Activated CD4-positive, CD25-positive, alpha-beta regulatory T cell treated with anti-CD3 and anti-CD28 coated beads, Interleukin-2, amount 50 U/mL, for 24 hours (primary cell): Measurements from ENCODE around the gene PNLDC1.

ENCODE experiments used
- ATAC-seq, 2 donors: fragments of 150-1000 bp; cut with Tn5 transposase; one replicate each; pipeline ENCODE4 v1.10.0; 2021; ENCODE audit warnings: mild to moderate bottlenecking in 1 of 2, moderate library complexity in 1 of 2

PNLDC1 gene, protein sequence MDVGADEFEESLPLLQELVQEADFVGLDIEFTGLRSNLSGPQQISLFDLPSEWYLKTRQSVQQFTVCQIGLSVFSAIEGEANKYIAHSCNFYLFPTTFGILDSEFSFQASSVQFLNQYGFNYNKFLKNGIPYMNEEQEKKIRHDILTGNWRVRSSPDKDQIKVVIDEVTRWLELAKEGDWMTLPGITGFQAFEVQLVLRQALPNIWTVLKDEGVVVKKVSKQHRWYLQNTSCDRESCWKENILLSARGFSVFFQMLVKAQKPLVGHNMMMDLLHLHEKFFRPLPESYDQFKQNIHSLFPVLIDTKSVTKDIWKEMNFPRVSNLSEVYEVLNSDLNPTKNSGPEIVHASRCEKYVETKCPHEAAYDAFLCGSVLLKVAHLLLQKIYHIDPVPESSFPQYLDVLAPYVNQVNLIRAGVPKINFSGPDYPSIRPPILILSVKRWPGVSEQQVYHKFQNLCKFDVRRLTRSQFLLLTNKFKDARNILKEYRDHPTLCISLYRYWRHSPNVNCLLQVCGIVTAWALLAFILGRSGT

DNA sequence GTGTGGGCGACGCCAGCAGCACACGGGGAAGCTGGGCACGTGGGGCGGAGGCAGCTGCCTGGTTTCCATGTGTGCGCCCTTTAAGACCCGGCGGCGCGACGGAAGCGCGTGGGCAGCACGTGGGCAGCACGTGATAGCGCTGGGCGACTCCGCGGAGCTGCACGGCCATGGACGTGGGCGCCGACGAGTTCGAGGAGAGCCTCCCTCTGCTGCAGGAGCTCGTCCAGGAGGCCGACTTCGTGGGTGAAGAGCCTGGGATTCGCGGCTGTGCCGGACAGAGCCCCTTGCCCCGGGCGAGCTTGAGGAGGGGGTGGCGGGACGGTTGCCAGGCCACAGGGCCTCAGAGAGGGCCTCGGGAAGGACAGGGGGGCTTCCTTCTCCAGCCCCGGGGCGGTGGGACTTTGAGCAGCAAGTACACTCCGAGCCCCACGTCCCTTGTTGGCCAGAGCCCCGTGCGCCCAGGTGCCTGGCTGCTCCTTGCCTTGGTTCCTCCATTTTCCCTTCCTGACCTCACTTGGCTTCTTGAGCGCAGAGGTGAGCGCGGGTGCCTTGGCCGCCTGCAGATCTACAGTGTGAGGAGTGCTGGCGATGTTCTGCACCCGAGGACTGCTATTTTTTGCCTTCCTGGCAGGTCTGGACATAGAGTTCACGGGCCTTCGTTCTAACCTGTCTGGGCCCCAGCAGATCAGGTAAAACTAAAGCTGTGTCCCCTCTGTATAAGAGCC lies at the start of gene PNLDC1:
TSS of gene PNLDC1 (plus strand) at position 136 of the 725 bp plus-strand sequence. CDS start at position 168, 32 bp downstream.
- ATAC-seq: no peak

DNA sequence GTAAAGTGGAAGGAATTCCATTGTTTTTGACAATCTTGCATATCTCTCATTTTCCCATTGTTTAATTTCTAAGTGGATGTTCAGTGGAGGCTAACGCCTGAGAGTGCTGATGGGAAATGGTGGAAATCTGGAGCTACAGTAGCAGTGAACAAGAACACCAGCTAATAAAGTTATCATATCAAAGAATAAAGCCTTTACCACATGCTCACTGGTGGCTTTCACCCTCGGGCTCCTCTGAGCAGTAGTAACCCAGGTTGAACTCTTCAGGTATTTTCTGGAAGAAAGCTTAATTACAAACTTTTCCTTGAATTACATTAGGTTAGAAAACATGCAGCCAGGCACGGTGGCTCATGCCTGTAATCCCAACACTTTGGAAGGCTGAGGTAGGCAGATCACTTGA lies 48.6 kb upstream of the PNLDC1 start:
- ATAC-seq: no peak

DNA sequence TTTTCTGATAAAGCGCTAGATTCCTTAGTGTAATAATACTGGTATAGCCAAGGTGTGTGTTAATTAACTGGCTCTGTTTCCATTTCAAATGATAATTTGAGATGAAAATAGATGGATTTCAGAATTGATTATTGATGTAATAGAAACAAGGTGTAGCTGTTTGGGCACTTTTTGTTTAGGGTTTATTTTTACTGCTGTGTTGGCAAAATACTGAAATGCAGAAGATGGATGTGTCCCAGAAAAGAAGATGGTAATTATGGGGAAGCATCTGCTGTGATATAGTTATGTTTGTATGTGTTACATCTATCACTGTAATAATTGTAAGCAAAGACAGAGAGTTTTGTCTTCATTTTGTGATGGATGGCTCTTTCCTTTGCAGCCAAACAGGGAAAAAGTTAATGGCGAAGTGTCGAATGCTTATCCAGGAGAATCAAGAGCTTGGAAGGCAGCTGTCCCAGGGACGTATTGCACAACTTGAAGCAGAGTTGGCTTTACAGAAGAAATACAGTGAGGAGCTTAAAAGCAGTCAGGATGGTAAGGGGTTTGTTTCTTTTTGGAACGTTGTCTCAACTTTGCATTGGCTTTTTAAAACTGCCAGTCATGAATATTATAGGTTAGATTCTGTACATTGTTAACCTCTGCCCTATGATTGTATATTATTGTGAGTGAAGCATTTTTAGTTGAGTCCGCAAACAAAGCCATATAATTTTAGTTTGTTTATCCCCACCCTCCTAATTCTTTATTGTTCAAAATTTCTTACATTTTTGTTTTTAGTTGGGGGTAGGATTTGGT lies 46.8 kb upstream of the PNLDC1 start:
- no peak for ATAC-seq

DNA sequence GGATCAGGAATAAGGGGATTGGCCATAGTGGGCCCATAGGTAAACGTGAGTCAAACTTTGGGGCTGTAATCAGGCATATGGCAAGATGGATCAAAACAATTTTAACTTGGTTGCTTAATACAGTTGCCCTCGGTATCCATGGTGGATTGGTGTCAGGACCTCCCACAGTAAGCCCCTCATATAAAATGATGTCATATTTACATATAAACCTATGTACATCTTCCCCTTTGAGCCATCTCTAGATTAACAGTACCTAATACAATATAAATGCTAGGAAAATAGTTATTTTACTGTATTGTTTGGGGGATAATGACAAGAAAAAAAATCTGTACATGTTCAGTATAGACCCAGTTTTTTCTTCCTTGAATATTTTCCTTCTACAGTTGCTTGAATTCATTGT lies 45.7 kb upstream of the PNLDC1 start:
- no peak for ATAC-seq

DNA sequence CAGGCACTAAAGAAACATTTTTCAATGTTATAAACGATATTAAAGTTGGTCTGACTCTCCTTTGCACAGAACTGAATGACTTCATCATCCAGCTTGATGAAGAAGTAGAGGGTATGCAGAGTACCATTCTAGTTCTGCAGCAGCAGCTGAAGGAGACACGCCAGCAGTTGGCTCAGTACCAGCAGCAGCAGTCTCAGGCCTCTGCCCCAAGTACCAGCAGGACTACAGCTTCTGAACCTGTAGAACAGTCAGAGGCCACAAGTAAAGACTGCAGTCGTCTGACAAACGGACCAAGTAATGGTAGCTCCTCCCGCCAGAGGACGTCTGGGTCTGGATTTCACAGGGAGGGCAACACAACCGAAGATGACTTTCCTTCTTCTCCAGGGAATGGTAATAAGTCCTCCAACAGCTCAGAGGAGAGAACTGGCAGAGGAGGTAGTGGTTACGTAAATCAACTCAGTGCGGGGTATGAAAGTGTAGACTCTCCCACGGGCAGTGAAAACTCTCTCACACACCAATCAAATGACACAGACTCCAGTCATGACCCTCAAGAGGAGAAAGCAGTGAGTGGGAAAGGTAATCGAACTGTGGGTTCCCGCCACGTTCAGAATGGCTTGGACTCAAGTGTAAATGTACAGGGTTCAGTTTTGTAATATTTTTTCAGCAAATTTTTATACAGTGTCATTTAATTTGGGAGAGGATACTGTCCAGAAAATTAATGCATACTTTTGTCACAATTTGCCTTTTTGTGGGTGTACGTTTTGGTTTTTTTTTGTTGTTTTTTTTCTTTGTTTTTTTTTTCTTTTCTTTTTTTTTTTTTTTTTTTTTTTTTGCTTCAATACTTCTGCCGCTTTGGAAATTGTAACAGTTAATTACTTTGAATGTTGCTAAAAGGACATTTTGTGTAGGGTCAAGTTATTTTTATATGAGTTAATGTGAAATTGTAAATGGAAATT lies 44.8 kb upstream of the PNLDC1 start:
- ATAC-seq: no peak

DNA sequence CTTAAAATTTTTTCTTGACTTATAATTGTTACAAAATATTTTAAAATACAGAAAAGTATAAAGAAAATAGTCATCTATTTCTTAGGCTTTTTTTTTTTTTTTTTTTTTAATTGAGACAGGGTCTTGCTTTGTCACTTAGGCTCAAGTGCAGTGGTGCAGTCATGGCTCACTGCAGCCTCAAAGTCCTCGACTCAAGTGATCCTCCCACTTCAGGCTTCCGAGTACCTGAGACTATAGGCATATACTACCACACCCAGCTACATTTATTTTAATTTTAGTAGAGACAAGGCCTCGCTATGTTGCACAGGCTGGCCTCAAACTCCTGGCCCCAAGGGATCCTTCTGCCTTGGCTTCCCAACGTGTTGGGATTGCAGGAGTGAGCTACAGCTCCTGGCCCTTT lies 43.6 kb upstream of the PNLDC1 start:
- no peak for ATAC-seq

DNA sequence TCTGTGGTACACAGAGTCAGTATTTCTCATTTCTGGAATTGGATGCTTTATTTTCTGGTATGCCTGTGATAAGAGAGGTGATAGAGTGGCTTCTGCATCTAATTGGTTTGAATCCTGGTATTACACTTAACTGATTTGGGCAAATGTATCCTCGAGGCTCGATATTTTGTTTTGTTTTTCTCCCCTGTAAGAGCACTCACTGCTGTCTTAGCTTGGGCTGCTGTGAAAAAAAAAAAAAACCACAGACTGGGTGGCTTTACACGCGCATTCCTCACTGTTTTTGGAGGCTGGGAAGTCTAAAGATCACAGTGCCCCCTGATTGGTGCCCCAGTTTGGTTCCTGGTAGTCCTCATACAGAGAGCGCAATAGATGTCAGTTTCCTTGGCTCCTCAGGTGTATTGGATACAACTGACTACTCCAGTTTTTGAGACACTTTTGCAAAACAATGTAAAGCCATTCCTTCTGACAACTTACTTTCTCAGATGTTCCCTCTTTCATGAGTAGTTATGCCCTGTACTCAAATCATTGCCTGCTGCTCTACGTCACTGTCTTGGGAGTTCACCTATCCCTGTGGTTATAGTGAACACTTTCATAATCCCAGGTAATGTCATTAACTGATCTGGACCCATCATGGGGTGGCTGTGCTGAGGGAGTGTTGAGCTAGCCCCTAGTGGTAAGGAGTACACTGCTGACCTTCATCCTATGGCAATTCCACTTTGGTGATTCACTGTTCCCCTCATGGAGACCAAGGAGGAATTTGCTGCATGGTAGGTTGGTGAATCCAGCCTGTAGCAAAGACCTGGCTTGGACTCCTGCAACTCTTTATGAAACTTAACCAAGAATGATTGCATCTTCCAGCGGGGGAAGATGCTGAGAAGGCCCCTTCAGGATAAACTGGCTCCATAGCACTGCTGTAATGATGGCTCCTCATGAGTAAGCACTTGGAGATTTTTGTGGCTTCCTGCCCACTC lies 41.8 kb upstream of the PNLDC1 start:
- ATAC-seq: no peak

DNA sequence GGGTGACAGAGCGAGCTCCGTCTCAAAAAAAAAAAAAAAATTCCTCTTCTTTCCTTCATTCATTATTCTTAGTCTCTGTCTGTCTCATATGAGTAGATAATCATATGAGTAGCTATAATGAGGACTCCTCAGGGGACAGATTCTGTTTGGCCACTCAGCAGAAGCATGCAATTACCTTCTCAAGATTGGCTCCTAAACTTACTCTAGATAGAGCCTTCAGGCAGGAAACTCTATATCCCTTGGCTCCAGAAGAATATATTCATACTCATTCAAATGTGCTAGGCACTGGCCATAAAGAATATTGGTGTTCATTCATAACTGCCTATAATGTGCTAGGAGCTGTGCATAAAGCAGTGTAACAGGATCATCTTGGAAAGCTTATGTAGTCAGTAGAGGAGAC lies 40.4 kb upstream of the PNLDC1 start:
- ATAC-seq: no peak

DNA sequence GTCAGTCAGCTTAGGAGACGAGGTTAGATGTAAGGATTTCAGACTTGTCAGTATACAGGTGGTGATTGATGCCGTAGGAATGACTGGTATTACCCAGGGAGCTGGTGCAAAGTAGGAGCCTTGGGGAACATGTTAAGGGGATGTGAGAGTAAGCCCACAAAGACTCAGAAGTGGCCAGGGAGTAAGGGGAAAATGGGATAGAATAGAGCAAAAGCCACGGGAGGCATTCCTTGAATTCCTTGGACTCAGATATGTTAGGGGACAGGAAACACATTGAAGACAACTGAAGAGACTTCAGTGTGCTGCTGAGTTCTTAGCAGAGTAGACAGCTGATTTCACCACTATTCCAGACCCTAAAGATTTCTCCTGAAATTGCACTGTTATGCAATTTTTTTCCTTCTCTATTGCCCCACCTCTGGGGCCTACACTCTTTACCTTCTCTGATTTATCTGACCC lies 39.4 kb upstream of the PNLDC1 start:
- ATAC-seq: no peak

DNA sequence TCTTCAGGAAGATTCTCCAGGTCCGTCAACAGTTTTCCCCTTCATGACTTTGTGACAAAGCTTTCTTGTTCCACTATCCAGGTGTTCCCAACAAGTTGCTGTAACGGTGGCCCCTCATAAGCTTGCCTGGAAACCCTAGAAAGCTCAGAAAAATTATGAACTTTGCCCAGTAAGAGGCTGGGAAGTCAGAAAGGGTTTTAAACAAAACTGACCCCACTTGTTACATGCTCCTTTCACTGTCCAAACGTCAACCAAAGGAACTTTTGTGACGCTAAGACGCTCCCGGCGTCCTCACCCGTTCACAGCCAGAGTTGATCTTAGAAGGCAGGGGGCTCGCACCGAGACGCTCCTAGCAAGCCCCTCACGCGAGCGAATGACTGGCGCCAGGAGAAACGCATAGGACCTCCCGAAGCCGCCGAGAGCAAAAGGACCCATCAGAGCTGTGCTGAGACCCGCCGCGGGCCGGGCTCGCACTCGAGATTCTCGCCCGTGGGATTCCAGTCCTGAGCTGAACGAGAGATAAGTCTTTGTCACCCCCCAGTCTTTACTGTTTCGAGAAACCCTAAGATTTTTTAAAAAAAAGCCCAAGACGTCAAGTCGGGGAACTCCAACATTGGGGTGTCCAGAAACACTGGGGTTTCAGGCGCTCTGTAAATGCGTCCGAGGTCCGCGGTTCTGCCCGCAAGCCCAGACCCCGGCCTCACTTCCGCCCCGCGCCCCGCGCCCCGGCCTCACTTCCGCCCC lies 38.8 kb upstream of the PNLDC1 start:
- ATAC-seq: peak in 1 of 2 donors; percentile 0

DNA sequence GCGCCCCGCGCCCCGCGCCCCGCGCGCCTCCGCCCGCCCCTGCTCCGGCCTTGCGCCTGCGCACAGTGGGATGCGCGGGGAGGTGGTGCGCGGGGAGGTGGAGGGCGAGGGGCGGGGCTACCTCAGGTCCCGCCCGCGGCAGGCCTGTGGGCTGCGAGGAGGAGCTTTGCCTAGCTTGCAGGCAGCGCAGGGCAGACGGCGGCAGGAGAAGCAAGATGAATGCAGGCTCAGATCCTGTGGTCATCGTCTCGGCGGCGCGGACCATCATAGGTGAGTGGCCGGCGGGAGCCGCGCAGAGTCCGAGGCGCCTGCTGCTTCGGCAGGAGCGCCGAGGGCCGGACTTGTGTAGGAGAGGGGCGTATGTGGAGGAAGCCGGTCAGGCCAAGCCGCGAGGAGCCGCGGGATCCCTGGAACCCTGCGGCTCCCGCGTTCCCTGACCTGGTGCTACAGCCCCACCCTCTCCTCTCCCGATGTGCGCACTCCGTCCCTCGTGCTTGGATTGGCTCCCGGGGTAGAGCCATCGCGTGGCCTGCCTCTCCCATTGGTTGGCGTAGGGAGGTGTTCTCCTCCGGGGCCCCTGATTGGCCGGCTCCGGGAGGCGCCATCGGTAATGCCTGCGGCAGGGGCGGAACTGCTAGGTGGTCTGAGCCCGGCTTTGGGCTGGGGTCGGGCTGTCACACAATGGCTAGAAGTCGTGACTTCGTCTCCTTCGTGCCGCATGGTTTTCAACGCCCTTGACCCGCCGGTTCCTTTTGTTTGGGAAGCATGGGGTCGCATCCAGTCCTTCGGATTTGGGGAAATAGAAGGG lies 38.0 kb upstream of the PNLDC1 start, which contains the start of gene ACAT2:
TSS of gene ACAT2 (plus strand) at position 173 of the 808 bp plus-strand sequence. CDS start at position 216, 43 bp downstream.
- peak; percentile 98 to 99 for ATAC-seq

DNA sequence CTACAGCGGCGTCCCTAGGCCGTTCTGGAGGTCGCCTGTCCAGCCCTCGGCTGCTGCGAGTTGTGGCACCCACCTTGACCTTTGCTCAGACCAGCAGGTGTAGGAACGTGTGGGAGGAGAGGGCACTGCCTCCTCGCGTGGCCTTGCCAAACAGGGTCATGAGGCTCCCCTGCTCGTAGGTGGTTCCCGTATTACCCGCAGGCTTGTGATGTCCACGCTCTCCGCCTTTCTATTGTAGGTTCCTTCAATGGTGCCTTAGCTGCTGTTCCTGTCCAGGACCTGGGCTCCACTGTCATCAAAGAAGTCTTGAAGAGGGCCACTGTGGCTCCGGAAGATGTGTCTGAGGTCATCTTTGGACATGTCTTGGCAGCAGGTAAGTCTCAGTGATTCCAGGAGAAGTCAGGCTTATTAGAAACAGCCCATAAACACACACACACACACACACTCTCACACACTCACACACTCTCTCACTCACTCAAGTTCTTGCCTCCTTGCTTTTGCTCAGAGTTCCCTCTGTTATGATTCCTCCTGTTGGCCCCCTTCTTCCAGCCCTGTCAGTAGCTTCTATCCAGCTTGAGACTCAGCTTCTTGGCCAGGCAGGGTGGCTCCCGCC lies 37.3 kb upstream of the PNLDC1 start:
- no peak for ATAC-seq

DNA sequence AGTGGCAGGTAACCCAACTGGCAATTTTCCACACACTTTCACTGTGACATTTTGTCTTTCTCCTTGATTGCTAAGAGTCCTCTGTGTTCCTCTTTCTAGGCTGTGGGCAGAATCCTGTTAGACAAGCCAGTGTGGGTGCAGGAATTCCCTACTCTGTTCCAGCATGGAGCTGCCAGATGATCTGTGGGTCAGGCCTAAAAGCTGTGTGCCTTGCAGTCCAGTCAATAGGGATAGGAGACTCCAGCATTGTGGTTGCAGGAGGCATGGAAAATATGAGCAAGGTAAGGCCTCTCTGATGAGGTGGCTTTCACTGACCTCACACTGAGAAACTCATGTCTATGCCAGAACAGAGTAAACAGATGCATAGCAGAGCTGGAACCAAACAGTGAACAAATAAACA lies 33.2 kb upstream of the PNLDC1 start:
- no peak for ATAC-seq

DNA sequence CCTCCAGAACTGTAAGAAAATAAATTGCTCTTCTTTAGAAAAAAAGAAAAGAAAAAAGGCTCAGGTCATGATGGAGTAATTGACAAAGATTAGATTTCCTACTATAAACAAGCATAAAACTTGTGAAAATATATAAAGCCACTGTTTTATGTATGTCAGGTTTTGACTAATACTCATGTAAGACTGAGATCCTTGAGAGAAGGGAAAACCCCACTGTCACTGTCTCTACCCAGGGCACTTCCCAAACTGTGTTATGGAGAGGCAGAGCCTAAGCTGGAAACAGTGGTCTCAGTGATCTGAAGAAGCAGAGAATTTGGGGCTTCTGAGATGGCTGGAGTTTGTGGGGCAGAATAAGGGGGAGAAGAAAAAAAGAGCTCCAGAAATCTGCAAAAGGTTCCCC lies 30.6 kb upstream of the PNLDC1 start:
- ATAC-seq: no peak

DNA sequence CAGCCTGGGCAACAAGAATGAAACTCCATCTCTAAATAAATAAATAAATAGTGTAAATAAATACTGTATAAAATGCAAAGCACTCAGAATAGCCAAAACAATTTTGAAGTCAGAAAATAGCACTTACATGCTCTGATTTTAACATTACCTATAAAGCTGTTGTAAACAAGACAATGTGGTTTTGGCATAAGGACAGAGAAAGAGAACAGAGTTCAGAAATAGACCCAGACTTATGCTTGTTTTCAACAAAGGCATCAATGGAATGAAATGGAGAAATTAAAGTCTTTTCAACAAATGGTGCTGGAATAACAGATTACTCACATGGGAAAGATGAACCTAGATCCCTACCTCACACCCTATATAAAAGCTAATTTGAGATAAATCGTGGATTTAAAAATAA lies 27.9 kb upstream of the PNLDC1 start:
- ATAC-seq: no peak

DNA sequence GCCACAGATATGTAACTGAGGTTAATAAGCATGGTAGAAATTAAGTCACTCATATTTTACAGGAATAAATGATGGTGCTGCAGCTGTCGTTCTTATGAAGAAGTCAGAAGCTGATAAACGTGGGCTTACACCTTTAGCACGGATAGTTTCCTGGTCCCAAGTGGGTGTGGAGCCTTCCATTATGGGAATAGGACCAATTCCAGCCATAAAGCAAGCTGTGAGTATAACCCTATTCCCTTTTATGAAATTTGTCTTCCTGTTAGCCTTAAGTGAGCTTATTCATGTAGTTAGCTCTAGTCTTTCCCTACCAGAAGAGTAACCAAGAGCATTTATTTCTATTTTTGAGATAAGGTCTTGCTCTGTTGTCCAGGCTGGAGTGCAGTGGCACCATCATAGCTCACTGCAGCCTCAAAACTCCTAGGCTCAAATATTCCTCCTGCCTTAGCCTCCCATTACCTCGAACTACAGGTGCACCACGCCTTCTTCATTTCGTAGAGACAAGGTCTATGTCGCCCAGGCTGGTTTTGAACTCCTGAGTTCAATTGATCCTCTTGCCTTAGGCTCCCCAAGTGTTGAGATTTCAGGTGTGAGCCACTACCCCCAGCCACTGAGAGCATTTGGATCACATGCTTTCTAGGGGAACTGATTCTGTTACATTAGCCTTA lies 22.7 kb upstream of the PNLDC1 start:
- ATAC-seq: no peak

DNA sequence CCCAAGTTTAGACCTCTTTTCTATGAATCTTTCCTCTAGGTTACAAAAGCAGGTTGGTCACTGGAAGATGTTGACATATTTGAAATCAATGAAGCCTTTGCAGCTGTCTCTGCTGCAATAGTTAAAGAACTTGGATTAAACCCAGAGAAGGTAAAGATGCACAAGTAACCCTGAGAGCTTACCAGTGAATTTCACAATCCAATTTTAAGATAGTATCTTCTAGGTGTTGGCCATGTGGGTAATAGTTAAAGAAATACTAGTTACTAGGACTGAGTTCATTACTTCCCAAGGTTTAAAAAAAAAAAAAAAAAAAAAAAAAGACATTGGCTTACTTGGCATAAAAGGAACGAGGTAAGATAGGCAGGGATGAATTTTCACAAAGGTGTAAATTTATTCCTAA lies 21.9 kb upstream of the PNLDC1 start:
- ATAC-seq: no peak
